Epithelial cell of esophagus (primary cell): ENCODE results near the gene DRC3.
"Not testable (repeated sequence)": the region's sequence is repeated elsewhere in the genome, so short reads cannot be mapped to it uniquely, and the experiment has no call there.

ENCODE experiments used
- DNase-seq: peaks from one replicate; pipeline ENCODE4 v3.0.0; 2010; ENCODE audit warnings: low read depth
- H3K4me3 ChIP-seq: 2 replicates; pipeline ENCODE4 v1.5.1; 2011; ENCODE audit warnings: mild to moderate bottlenecking, low read length, control low read depth
- TF ChIP-seq, protein P1 (sequence below): IDR thresholded peaks from 2 replicates; pipeline ENCODE4 v1.5.1; 2011; ENCODE audit warnings: low read depth, mild to moderate bottlenecking, low read length, control low read depth, inconsistent platforms; ENCODE audit not compliant: insufficient read depth; ENCODE audit errors: missing control alignments

Gene DRC3

DNA sequence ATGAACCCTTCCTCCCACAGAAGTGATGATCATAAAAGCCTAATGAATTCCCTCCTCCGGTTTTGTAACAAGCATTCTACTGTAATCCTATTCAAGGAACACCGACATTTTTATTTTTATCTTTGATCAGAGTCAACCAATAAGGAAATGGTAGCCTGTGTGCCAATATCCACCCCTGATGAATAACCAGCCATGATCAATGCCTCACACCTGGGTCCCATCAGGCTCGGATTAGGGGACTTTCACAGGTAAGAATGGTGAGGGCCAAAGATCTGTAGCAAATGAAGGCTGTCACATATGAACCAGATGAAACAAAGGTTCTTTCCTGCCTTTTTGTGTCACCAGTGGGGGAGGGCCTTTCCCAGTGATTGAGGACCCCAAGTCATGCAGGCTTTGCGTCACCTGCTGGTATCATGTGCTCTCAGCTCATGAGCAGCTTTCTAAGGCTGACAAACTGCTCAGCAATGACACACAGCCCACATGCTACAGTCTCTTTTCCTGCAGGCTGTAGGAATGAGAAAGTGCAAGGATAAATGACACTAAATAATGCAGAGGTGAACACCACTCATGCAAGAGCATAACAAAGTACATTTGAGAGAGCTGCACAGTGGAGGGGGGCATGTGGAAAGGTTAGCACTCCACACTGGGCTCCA is 35.3 kb upstream of the DRC3 start:
- DNase-seq = peak; percentile 49
- no peak overlapping the region for H3K4me3 ChIP-seq
- TF ChIP-seq, protein P1, sequence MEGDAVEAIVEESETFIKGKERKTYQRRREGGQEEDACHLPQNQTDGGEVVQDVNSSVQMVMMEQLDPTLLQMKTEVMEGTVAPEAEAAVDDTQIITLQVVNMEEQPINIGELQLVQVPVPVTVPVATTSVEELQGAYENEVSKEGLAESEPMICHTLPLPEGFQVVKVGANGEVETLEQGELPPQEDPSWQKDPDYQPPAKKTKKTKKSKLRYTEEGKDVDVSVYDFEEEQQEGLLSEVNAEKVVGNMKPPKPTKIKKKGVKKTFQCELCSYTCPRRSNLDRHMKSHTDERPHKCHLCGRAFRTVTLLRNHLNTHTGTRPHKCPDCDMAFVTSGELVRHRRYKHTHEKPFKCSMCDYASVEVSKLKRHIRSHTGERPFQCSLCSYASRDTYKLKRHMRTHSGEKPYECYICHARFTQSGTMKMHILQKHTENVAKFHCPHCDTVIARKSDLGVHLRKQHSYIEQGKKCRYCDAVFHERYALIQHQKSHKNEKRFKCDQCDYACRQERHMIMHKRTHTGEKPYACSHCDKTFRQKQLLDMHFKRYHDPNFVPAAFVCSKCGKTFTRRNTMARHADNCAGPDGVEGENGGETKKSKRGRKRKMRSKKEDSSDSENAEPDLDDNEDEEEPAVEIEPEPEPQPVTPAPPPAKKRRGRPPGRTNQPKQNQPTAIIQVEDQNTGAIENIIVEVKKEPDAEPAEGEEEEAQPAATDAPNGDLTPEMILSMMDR = no peak

DNA sequence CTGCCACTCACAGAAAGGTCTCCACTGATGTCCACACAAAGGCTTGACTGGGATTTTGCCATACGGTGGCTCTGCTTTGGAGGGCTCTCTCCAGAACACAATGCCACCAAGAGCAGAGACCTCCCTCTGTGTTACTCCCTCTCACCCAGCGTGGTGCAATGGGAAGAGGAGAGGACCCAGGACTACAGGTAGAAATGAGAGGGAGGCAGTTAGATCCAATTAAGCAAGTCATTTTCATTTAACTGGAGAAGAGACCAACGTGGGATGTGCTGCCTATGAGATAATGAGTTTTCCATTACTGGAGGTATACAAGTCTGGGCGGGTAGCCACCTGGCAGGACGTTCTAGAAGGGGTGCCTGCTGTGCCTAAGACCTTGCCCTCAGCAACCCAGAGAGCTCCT is 34.7 kb upstream of the DRC3 start:
- DNase-seq = peak; percentile 64
- TF ChIP-seq, protein P1 = no peak

DNA sequence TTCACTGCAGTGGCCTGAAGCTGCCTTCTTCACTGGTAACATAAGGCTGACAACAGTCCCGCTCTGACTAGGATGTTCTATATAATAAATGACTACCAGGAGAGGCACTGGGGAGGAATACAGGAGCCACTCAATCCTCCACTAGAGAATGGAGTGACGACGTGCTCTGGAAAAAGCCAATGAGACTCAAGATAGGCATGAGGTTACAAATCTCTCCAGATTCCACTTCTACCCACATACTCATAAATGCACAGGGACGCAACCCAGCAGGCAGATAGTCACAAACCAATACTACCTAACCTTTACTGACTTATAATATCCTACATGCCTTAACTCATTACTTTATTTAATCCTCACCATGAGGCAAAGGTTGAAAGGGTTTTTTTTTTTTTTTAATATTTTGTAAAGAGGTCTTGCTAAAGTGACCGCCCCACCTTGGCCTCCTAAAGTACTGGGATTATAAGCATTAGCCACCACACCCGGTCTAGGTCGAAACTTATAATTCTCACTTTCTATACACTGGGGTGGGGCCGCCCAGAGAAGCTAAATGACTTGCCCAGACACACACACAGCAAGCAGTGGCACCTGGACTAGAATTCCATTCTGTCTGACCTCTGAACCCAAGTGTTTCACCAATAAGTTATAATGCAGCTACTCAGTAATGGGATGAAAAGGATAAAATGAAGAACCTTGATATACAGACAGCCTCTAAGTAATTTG is 34.1 kb upstream of the DRC3 start:
- no peak overlapping the region for H3K4me3 ChIP-seq
- peak; percentile 91 for DNase-seq
- TF ChIP-seq, protein P1 = no peak

More for the DNA sequence above, 34.7 kb upstream of the DRC3 start:
- H3K4me3 ChIP-seq = no peak overlapping the region

DNA sequence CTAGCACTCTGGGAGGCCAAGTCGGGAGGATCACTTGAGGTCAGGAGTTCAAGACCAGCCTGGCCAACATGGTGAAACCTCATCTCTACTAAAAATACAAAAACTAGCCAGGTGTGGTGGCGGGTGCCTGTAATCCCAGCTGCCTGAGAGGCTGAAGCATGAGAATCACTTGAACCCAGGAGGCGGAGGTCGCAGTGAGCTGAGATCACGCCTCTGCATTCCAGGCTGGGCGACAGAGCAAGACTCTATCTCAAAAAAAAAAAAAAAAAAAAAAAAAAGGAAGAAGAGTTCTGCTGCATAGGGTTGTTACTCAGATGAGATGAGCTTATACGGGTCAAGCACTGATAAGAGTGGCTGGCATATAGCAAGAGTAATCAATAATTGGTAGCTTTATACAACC is 32.7 kb upstream of the DRC3 start:
- H3K4me3 ChIP-seq, DNase-seq: not testable (repeated sequence)

DNA sequence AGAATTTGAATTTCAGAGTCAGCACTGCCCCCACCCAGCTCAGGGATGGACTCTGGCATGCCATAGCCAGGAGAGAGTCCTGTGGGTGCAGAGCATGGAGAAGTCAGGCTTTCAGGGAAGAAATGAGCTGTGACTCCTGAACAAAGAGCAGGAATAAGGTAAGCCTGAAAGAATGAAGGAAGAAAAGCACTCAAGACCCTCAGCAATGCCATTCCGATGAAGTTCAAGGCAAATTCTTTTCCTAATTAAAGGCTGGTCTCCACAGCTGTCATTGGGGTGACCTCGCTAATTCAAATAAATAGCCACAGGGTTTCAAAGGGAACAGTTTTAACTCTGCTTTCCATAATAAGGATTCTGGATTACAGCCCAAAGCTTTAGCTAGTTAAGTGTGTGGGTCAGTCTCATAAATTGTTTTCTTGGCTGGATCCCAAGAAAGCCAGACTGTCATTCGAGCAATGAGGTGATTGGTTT is 32.2 kb upstream of the DRC3 start:
- TF ChIP-seq, protein P1 = no peak
- no peak overlapping the region for H3K4me3 ChIP-seq
- DNase-seq = no peak

DNA sequence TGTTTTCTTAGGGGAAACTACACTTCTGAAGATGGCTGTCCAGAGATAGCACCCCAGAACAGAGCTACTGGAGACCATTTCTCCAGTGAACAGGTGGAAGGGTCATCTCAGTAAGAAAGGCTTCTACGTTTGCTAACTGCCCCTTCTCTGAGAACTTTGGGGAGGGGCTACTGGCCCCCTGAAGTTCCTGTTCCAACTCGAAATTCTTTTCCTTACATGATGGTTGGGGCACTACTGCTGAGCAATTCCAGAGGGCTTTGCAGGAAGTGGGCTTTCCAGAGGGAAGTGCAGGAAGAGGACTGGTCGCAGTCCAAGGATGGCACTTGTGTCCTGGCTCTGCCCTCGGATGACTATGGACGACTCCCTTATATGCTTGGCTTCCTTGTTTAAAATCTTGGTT is 31.6 kb upstream of the DRC3 start:
- TF ChIP-seq, protein P1 = no peak

DNA sequence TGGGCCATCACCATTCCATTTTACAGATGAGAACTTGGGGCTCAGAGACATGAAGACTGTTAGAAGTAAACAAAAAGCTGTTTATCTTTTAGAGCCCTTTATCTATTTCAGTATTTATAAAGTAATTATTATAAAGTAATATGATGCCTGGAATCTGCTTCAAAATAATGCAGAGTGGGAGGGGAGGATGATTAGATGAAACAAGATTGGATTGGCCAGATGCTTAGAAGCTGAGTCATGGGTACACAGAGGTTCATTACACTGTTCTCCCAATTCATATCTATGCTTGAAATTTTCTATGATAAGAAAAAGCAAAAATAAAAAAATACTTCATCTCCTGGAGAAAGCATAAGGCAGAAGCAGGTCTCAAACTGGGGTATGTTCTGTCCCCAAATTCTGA is 29.8 kb upstream of the DRC3 start:
- TF ChIP-seq, protein P1 = no peak
- no peak overlapping the region for H3K4me3 ChIP-seq
- peak; percentile 62 for DNase-seq

More for the DNA sequence above, 31.6 kb upstream of the DRC3 start:
- no peak for DNase-seq
- H3K4me3 ChIP-seq = no peak overlapping the region
